HG03342 (cell line): ENCODE measurements around the gene KRT36.

Experiments used
- ATAC-seq: cut with Tn5 transposase; IDR thresholded peaks from one replicate; pipeline ENCODE4 v1.9.1; 2021; ENCODE audit warnings: mild to moderate bottlenecking, moderate library complexity; ENCODE audit not compliant: unreplicated experiment

KRT36 gene

GRCh38 chr17:41489531-41489930, at the start of gene KRT36:
TSS of gene KRT36 (minus strand) at chr17:41489910. CDS start at chr17:41489864, 46 bp downstream.
- ATAC-seq = no peak

GRCh38 chr17:41539071-41539492, 49.4 kb upstream of the KRT36 start:
- ATAC-seq = no peak

- no peak for ATAC-seq
Measured at GRCh38 chr17:41538565-41538991, 48.9 kb upstream of the KRT36 start.

GRCh38 chr17:41537990-41538389, 48.3 kb upstream of the KRT36 start:
- no peak for ATAC-seq

GRCh38 chr17:41537614-41537954, 47.9 kb upstream of the KRT36 start:
- no peak for ATAC-seq

GRCh38 chr17:41536741-41537613, 47.3 kb upstream of the KRT36 start:
- ATAC-seq = no peak

GRCh38 chr17:41535764-41536481, 46.2 kb upstream of the KRT36 start:
- ATAC-seq = no peak

GRCh38 chr17:41534899-41535546, 45.3 kb upstream of the KRT36 start:
- ATAC-seq = no peak

- ATAC-seq = no peak
Measured at GRCh38 chr17:41533613-41534012, 43.9 kb upstream of the KRT36 start.

- ATAC-seq = no peak
Measured at GRCh38 chr17:41532947-41533570, 43.3 kb upstream of the KRT36 start.

- no peak for ATAC-seq
Measured at GRCh38 chr17:41531993-41532392, 42.3 kb upstream of the KRT36 start.

- no peak for ATAC-seq
Measured at GRCh38 chr17:41530062-41531048, 40.6 kb upstream of the KRT36 start.

- ATAC-seq = no peak
Measured at GRCh38 chr17:41529491-41529915, 39.8 kb upstream of the KRT36 start.

- ATAC-seq = no peak
Measured at GRCh38 chr17:41528959-41529353, 39.2 kb upstream of the KRT36 start.

GRCh38 chr17:41527063-41528023, 37.6 kb upstream of the KRT36 start:
- ATAC-seq = no peak

- ATAC-seq = no peak
Measured at GRCh38 chr17:41524261-41524660, 34.6 kb upstream of the KRT36 start.

GRCh38 chr17:41523787-41524186, 34.1 kb upstream of the KRT36 start:
- no peak for ATAC-seq

- ATAC-seq = no peak
Measured at GRCh38 chr17:41523225-41523593, 33.5 kb upstream of the KRT36 start.
